GM18861 (cell line): ENCODE results near the gene GPHB5.
"Not testable (repeated sequence)": the region's sequence is repeated elsewhere in the genome, so short reads cannot be mapped to it uniquely, and the experiment has no call there.

Experiments used
- ATAC-seq: cut with Tn5 transposase; IDR thresholded peaks from one replicate; pipeline ENCODE4 v1.9.1; 2021; ENCODE audit not compliant: unreplicated experiment

GPHB5 gene

GRCh38 chr14:63318835-63319234, at the start of gene GPHB5:
GPHB5 (minus strand) TSS chr14:63318935; CDS start chr14:63317849, 1,086 bp downstream.
- ATAC-seq, result no peak

GRCh38 chr14:63367742-63368364, 49.1 kb upstream of the GPHB5 start:
- no peak for ATAC-seq

GRCh38 chr14:63362389-63362819, 43.7 kb upstream of the GPHB5 start:
- ATAC-seq, result no peak

GRCh38 chr14:63361790-63362189, 43.1 kb upstream of the GPHB5 start:
- ATAC-seq, result no peak

- no peak for ATAC-seq
Observed at GRCh38 chr14:63357841-63358240, 39.1 kb upstream of the GPHB5 start.

GRCh38 chr14:63345826-63346225, 27.1 kb upstream of the GPHB5 start:
- ATAC-seq, result no peak

- ATAC-seq, result no peak
Observed at GRCh38 chr14:63344336-63344735, 25.6 kb upstream of the GPHB5 start.

- ATAC-seq, result no peak
Observed at GRCh38 chr14:63343878-63344277, 25.1 kb upstream of the GPHB5 start.

GRCh38 chr14:63342371-63342770, 23.6 kb upstream of the GPHB5 start:
- ATAC-seq, result no peak

GRCh38 chr14:63328787-63329737, 10.3 kb upstream of the GPHB5 start:
- no peak for ATAC-seq

GRCh38 chr14:63326840-63327239, 8.1 kb upstream of the GPHB5 start:
- ATAC-seq, result no peak

GRCh38 chr14:63322897-63323573, 4.3 kb upstream of the GPHB5 start:
- ATAC-seq, result no peak

GRCh38 chr14:63322472-63322871, 3.7 kb upstream of the GPHB5 start:
- no peak for ATAC-seq

- ATAC-seq, result no peak
Observed at GRCh38 chr14:63308723-63309317, 9.9 kb downstream of the GPHB5 start.

- not testable (repeated sequence) for ATAC-seq
Observed at GRCh38 chr14:63304429-63304828, 14.3 kb downstream of the GPHB5 start.

GRCh38 chr14:63301891-63302534, 16.7 kb downstream of the GPHB5 start:
- no peak for ATAC-seq

GRCh38 chr14:63300854-63301253, 17.9 kb downstream of the GPHB5 start:
- no peak for ATAC-seq

GRCh38 chr14:63299351-63300110, 19.2 kb downstream of the GPHB5 start:
- ATAC-seq, result no peak

GRCh38 chr14:63297372-63298063, 21.2 kb downstream of the GPHB5 start:
- no peak for ATAC-seq
